ENCODE data around the gene HNRNPL.

The HNRNPL gene

DNA sequence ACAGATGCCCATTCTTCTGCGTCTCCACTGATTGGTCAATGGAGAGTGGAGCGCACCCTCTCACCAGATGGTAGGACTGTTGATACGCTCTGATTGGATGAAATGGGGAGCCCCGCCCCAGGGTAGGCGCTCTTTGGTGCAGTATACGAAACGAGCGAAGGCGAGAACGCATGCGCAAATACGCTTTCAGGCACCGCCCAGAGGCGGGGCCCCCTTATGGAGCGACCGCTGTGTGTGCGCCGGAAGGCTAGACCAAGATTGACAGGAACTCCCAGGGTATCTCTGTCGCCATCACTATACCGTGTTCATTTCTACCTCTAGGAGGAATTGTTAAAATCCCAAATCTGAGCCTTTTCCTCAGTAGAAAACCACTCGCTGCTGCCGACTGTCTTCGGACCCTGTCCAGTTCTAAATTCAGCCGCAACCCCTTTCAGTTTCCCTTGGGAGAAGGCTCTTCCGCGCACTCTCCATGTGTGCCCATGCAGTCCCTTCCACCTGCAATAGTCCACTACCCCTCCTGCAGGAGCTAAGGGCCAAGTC is 720 bp upstream of the HNRNPL start:
- H3K4me3 ChIP-seq (ENCODE audit: low read length), result peak overlapping the region; percentile 75
- H3K27ac ChIP-seq (ENCODE audit: low read depth, low read length), result peak overlapping the region; percentile 98
- H3K4me1 ChIP-seq (ENCODE audit: control insufficient read depth, insufficient read depth, low read length), result peaks cover 14% of the 10 kb centered on the region
- peaks cover 22% of the 10 kb centered on the region for H3K36me3 ChIP-seq (ENCODE audit: control insufficient read depth, insufficient read depth, low read length)
- peak overlapping the region; percentile 53 for H3K9ac ChIP-seq (ENCODE audit: low read length)
- no peaks in the 10 kb centered on the region for H3K27me3 ChIP-seq (ENCODE audit: control insufficient read depth, insufficient read depth, low read length)

- Histone ChIP-seq H3K4me1 (ENCODE audit: control insufficient read depth, insufficient read depth, low read length) (peaks cover 14% of the 10 kb centered on the region), H3K27ac (ENCODE audit: low read depth, low read length) (peak overlapping the region; percentile 100), H3K4me3 (ENCODE audit: low read length) (peak overlapping the region; percentile 61), H3K36me3 (ENCODE audit: control insufficient read depth, insufficient read depth, low read length) (peaks cover 34% of the 10 kb centered on the region), H3K9ac (ENCODE audit: low read length) (peak overlapping the region; percentile 40), H3K27me3 (ENCODE audit: control insufficient read depth, insufficient read depth, low read length) (no peaks in the 10 kb centered on the region)
These were observed 483 bp downstream of the HNRNPL start for GRCh38 chr19:38849147-38849859.

GRCh38 chr19:38848299-38849146 is 1.3 kb downstream of the HNRNPL start:
- Histone ChIP-seq H3K4me1 (ENCODE audit: control insufficient read depth, insufficient read depth, low read length) (peaks cover 14% of the 10 kb centered on the region), H3K36me3 (ENCODE audit: control insufficient read depth, insufficient read depth, low read length) (peaks cover 41% of the 10 kb centered on the region)

GRCh38 chr19:38846097-38846496 is 3.7 kb downstream of the HNRNPL start:
- Histone ChIP-seq H3K4me1 (ENCODE audit: control insufficient read depth, insufficient read depth, low read length) (peaks cover 10% of the 10 kb centered on the region), H3K27ac (ENCODE audit: low read depth, low read length) (no peak overlapping the region), H3K36me3 (ENCODE audit: control insufficient read depth, insufficient read depth, low read length) (peaks cover 63% of the 10 kb centered on the region), H3K4me3 (ENCODE audit: low read length) (no peak overlapping the region), H3K9ac (ENCODE audit: low read length) (peak overlapping the region; percentile 16), H3K27me3 (ENCODE audit: control insufficient read depth, insufficient read depth, low read length) (no peaks in the 10 kb centered on the region)

More at GRCh38 chr19:38848299-38849146, 1.3 kb downstream of the HNRNPL start:
- Histone ChIP-seq H3K27me3 (ENCODE audit: control insufficient read depth, insufficient read depth, low read length) (no peaks in the 10 kb centered on the region), H3K4me3 (ENCODE audit: low read length) (peak overlapping the region; percentile 58), H3K27ac (ENCODE audit: low read depth, low read length) (peak overlapping the region; percentile 44), H3K9ac (ENCODE audit: low read length) (peak overlapping the region; percentile 25)

GRCh38 chr19:38845374-38846024 is 4.3 kb downstream of the HNRNPL start:
- Histone ChIP-seq H3K36me3 (ENCODE audit: control insufficient read depth, insufficient read depth, low read length) (peaks cover 66% of the 10 kb centered on the region), H3K27me3 (ENCODE audit: control insufficient read depth, insufficient read depth, low read length) (no peaks in the 10 kb centered on the region), H3K27ac (ENCODE audit: low read depth, low read length) (no peak overlapping the region), H3K9ac (ENCODE audit: low read length) (no peak overlapping the region), H3K4me3 (ENCODE audit: low read length) (no peak overlapping the region), H3K4me1 (ENCODE audit: control insufficient read depth, insufficient read depth, low read length) (peaks cover 4% of the 10 kb centered on the region)

DNA sequence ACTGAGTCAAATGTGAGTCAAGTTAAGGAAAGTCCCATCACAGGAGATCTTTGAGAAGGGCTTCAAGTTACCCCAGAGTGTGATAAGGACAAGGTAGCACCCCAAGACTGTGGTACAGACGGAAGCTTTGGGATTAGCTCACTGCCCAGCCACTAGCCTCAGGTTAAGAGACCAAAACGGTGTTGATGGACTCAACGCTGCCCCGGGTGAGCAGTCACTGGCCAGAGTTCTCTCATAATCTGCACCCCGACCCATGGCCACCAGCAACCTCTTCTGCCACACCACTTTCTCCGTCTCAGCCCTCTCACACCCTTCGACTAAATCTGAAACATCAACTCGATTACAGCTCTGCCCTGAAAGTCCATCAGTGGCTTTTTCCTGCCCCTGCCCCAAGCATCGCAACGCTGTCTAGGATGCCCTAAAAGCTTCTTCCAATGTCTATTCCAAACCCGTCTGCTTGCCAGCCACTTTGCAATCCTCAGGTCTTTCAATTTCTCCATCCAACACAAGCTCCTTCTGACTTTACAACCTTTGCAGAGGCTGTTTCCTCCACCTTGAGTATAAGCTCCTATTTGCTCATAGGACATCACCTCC is 5.6 kb downstream of the HNRNPL start:
- Histone ChIP-seq H3K36me3 (ENCODE audit: control insufficient read depth, insufficient read depth, low read length) (peaks cover 71% of the 10 kb centered on the region), H3K4me1 (ENCODE audit: control insufficient read depth, insufficient read depth, low read length) (peaks cover 4% of the 10 kb centered on the region), H3K27ac (ENCODE audit: low read depth, low read length) (no peak overlapping the region), H3K27me3 (ENCODE audit: control insufficient read depth, insufficient read depth, low read length) (no peaks in the 10 kb centered on the region), H3K4me3 (ENCODE audit: low read length) (no peak overlapping the region), H3K9ac (ENCODE audit: low read length) (no peak overlapping the region)

DNA sequence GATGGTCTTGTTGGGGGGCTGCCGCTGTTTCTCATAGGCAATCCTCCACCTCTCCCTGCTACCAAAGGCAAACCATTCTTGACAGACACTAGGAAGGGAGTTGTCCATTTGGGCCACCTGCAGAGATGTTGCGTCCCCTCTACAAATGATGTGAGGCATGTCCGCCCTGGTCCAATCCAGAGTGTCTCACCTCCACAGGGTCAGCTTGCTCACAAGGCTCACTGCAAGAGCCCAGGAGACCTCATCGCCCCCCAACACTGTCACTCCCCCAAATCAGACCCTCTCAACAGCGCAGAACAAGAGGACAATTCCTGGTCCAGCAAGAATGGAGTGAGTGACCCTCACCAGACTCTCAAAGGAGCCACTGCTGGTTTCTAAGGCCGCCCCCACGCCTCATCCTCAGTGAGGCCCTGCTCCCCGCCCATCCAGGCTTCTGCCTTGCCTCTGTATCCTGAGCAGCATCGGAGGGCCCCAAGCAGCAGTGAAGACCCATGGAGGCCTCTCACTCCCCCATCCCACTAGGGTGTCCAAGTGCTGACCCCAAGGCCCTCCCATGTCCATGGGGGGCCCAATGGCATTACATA is 6.5 kb downstream of the HNRNPL start:
- Histone ChIP-seq H3K9ac (ENCODE audit: low read length) (no peak overlapping the region), H3K4me3 (ENCODE audit: low read length) (no peak overlapping the region), H3K27ac (ENCODE audit: low read depth, low read length) (no peak overlapping the region), H3K4me1 (ENCODE audit: control insufficient read depth, insufficient read depth, low read length) (peaks cover 4% of the 10 kb centered on the region), H3K36me3 (ENCODE audit: control insufficient read depth, insufficient read depth, low read length) (peaks cover 78% of the 10 kb centered on the region), H3K27me3 (ENCODE audit: control insufficient read depth, insufficient read depth, low read length) (no peaks in the 10 kb centered on the region)

DNA sequence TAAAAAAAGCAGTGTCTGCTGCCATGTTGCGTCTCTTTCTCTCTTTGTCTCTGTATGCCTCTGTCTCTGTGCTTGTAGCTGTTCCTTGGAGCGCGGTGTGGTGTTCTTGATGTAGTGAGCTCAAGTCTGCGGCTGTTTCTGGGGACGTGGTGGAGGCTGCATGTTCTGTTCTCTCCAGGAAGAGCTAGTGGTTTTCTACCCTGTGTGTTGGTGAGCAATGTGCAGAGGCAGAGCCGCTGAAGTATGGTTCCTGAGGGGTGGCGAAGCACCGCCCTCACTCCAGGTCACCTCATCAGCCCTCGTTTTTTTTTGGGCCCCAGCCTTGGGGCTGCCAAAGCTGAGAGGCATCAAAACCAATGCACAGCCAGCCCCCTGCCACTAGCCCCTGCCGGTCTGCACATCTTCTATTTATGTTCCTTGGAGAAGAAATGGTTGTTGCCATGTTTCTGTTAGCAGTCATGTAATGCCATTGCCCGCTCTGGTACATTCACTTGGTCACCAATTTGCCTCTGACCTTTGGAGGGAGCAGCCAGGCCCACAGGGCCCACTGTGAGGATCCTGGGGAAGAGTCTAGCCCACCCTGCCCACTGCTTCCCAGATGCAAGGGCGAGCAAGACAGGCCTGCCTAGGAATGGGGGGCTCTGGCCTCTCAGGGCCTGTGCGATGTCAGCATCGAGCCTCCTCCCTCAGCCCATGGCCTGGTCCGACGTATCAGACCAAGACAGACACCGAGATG is 7.2 kb downstream of the HNRNPL start:
- H3K9ac ChIP-seq (ENCODE audit: low read length), result no peak overlapping the region
- H3K27ac ChIP-seq (ENCODE audit: low read depth, low read length), result no peak overlapping the region
- no peak overlapping the region for H3K4me3 ChIP-seq (ENCODE audit: low read length)
- peaks cover 82% of the 10 kb centered on the region for H3K36me3 ChIP-seq (ENCODE audit: control insufficient read depth, insufficient read depth, low read length)
- peaks cover 4% of the 10 kb centered on the region for H3K4me1 ChIP-seq (ENCODE audit: control insufficient read depth, insufficient read depth, low read length)
- no peaks in the 10 kb centered on the region for H3K27me3 ChIP-seq (ENCODE audit: control insufficient read depth, insufficient read depth, low read length)

- no peak overlapping the region for H3K27ac ChIP-seq (ENCODE audit: low read depth, low read length)
- no peaks in the 10 kb centered on the region for H3K27me3 ChIP-seq (ENCODE audit: control insufficient read depth, insufficient read depth, low read length)
- H3K9ac ChIP-seq (ENCODE audit: low read length), result no peak overlapping the region
- peaks cover 82% of the 10 kb centered on the region for H3K36me3 ChIP-seq (ENCODE audit: control insufficient read depth, insufficient read depth, low read length)
- no peak overlapping the region for H3K4me3 ChIP-seq (ENCODE audit: low read length)
- H3K4me1 ChIP-seq (ENCODE audit: control insufficient read depth, insufficient read depth, low read length), result no peaks in the 10 kb centered on the region
These were observed 7.9 kb downstream of the HNRNPL start for GRCh38 chr19:38841787-38842438.

- Histone ChIP-seq H3K4me1 (ENCODE audit: control insufficient read depth, insufficient read depth, low read length) (no peaks in the 10 kb centered on the region), H3K4me3 (ENCODE audit: low read length) (no peak overlapping the region), H3K9ac (ENCODE audit: low read length) (no peak overlapping the region)
These were observed 8.5 kb downstream of the HNRNPL start for GRCh38 chr19:38841180-38841766.

GRCh38 chr19:38840583-38840968 is 9.2 kb downstream of the HNRNPL start:
- no peaks in the 10 kb centered on the region for H3K4me1 ChIP-seq (ENCODE audit: control insufficient read depth, insufficient read depth, low read length)
- H3K4me3 ChIP-seq (ENCODE audit: low read length), result no peak overlapping the region
- H3K27me3 ChIP-seq (ENCODE audit: control insufficient read depth, insufficient read depth, low read length), result no peaks in the 10 kb centered on the region
- peaks cover 80% of the 10 kb centered on the region for H3K36me3 ChIP-seq (ENCODE audit: control insufficient read depth, insufficient read depth, low read length)
- H3K9ac ChIP-seq (ENCODE audit: low read length), result no peak overlapping the region
- H3K27ac ChIP-seq (ENCODE audit: low read depth, low read length), result no peak overlapping the region

More at GRCh38 chr19:38841180-38841766, 8.5 kb downstream of the HNRNPL start:
- H3K36me3 ChIP-seq (ENCODE audit: control insufficient read depth, insufficient read depth, low read length), result peaks cover 82% of the 10 kb centered on the region
- no peak overlapping the region for H3K27ac ChIP-seq (ENCODE audit: low read depth, low read length)
- no peaks in the 10 kb centered on the region for H3K27me3 ChIP-seq (ENCODE audit: control insufficient read depth, insufficient read depth, low read length)
